HAP-1 (cell line): ENCODE results near the gene CEBPG.

Experiments
- DNase-seq, 2 experiments: peaks; one replicate each; pipeline ENCODE4 v3.0.0-alpha.2; 2016 to 2020; ENCODE audit warnings: low spot score in 2 of 2
- H3K27me3 ChIP-seq: fragments of 250-450 bp; sonication (Bioruptor Pico); 2 replicates; pipeline ENCODE4 v1.5.1; 2020; ENCODE audit warnings: low read depth, mild to moderate bottlenecking, moderate library complexity
- H3K36me3 ChIP-seq: fragments of 250-450 bp; sonication (Bioruptor Pico); replicated peaks from 2 replicates; pipeline ENCODE4 v1.5.1; 2020; ENCODE audit warnings: mild to moderate bottlenecking
- H3K4me1 ChIP-seq: fragments of 250-450 bp; sonication (Bioruptor Pico); 2 replicates; pipeline ENCODE4 v1.5.1; 2020; ENCODE audit warnings: mild to moderate bottlenecking
- H3K4me3 ChIP-seq: fragments of 250-450 bp; sonication (Bioruptor Pico); 2 replicates; pipeline ENCODE4 v1.5.1; 2020; ENCODE audit warnings: mild to moderate bottlenecking, moderate library complexity
- H3K9me3 ChIP-seq: fragments of 250-450 bp; sonication (Bioruptor Pico); 2 replicates; pipeline ENCODE4 v1.5.1; 2020; ENCODE audit warnings: mild to moderate bottlenecking, moderate library complexity
- in situ Hi-C: fragments of 300-500 bp; cut with MboI; formaldehyde crosslinking; loops from 3 replicates; pipeline ENCODE4 v1.14.3; 2020; ENCODE audit warnings: low sequenced_read_pairs, inconsistent platforms, mixed read lengths

The CEBPG gene

DNA sequence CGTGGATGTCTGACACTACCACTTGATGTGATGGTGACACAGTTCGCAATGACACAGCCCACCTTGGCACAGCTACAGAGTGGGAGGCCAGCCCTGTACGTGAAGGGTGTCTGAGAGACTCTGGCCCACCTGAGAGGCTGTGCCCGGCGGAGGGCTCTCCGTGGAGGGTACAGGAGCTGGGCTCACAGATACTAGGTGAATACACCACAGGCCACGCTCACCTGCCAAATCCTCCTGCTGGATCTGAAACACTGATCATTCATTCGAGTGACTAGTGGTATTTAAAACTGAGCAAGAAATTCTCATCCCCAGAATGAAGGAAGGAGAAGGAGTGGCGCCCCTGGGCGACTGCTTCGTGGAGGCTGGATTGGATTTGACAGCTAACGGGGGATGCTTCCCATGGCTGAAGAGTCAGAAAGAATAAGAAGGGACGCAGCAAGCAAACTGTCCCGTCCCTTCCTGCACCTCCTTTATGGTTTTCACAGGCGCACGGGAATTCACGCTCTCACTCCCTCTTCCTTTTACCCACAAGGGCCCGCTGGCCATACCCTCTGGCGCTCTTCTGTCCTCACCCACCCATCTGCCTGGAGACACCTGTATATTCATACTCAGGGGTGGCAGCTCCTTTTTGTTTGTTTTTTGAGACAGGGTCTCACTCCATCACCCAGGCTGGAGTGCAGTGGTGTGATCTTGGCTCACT lies 25.0 kb downstream of the CEBPG start:
- no peaks in the 10 kb centered on the region for H3K4me1 ChIP-seq
- H3K36me3 ChIP-seq = no peaks in the 10 kb centered on the region
- DNase-seq = no peak
- no peaks in the 10 kb centered on the region for H3K9me3 ChIP-seq
- in situ Hi-C loops = no loop called here
- H3K27me3 ChIP-seq = no peaks in the 10 kb centered on the region
- H3K4me3 ChIP-seq = no peak overlapping the region

DNA sequence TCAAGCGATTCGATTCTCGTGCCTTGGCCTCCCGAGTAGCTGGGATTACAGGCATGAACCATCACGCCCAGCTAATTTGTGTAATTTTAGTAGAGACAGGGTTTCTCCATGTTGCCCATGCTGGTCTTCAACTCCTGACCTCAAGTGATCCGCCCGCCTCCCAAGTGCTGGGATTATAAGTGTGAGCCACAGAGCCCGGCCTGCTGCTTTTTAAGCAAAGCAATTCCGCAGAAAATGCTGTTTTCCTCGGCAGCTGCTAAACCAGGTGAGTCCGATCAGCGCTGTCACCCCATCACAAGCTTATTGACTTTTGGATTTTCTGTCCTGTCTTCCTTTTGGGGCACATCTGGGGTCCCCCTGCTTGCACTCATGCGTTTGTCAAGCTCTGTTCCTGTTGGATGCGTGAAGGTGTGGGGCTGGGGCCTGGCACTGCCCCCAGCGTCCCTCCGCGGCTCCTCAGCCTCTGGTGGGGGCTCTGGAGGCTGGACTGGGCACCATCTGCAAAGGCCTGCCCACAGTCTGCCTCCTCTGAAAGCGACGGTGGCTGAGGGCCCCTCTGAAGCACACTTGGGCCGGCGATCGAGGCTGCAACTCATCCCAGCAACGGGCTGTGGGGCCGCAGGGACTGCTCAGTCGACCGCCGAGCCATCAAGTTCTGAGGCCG lies 25.7 kb downstream of the CEBPG start:
- Histone ChIP-seq H3K4me3 (no peak overlapping the region), H3K36me3 (no peaks in the 10 kb centered on the region), H3K9me3 (no peaks in the 10 kb centered on the region), H3K27me3 (no peaks in the 10 kb centered on the region), H3K4me1 (no peaks in the 10 kb centered on the region)
- in situ Hi-C loops = no loop called here
- no peak for DNase-seq

GRCh38 chr19:33399745-33400681 lies 26.5 kb downstream of the CEBPG start:
- Histone ChIP-seq H3K4me3 (no peak overlapping the region), H3K27me3 (no peaks in the 10 kb centered on the region), H3K4me1 (no peaks in the 10 kb centered on the region), H3K36me3 (no peaks in the 10 kb centered on the region), H3K9me3 (no peaks in the 10 kb centered on the region)
- in situ Hi-C loops = no loop called here
- DNase-seq = no peak

DNA sequence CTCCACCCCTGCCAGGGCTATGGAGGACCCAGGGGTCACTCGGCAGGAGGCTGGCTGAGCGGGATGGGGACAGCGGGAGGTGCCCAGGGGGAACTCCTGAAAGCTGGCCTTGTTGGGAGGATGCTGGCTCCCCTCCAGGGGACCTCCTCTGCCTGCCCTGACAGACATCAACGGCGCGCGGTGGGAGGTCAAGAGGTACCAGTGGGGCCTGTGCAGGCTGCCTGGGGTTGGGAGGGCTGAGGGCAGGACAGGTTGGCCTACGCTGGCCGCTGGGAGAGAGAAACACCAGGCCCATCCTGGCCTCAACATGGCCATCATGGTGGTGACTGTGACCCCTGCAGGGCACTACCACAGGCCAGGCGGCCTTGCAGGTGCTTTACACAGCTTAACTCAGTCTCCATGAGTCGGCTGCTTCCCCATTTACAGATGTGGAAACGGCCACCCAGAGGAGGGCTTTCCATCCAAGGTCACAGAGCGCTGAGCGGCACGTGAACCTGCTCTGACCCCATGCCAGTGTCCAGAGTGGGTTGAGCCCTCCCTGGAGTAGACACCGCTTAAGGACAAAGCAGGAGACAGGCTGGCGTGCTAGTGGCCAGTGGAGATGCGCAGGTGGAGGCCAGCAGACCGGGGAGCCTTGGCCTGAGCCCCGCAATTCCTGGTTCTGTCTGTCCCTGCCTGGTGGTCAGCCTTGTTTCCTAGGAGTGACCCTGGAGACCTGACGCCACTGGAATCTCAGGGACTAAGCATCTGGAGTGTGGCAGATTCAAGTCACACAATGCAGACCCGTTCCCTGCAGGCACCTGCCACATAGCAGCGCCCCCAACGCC lies 27.6 kb downstream of the CEBPG start:
- no peaks in the 10 kb centered on the region for H3K4me1 ChIP-seq
- no peaks in the 10 kb centered on the region for H3K27me3 ChIP-seq
- in situ Hi-C loops = no loop called here
- no peaks in the 10 kb centered on the region for H3K36me3 ChIP-seq
- DNase-seq = no peak
- H3K9me3 ChIP-seq = no peaks in the 10 kb centered on the region
- H3K4me3 ChIP-seq = no peak overlapping the region

- DNase-seq = no peak
- Histone ChIP-seq H3K27me3 (no peaks in the 10 kb centered on the region), H3K36me3 (no peaks in the 10 kb centered on the region), H3K4me3 (no peak overlapping the region), H3K9me3 (no peaks in the 10 kb centered on the region), H3K4me1 (no peaks in the 10 kb centered on the region)
- in situ Hi-C loops = no loop called here
Measured at GRCh38 chr19:33401683-33402420, 28.3 kb downstream of the CEBPG start.

GRCh38 chr19:33402421-33403220 lies 29.1 kb downstream of the CEBPG start:
- Histone ChIP-seq H3K27me3 (no peaks in the 10 kb centered on the region), H3K4me3 (no peak overlapping the region), H3K4me1 (no peaks in the 10 kb centered on the region), H3K36me3 (no peaks in the 10 kb centered on the region), H3K9me3 (no peaks in the 10 kb centered on the region)
- no peak for DNase-seq
- in situ Hi-C loops = no loop called here

DNA sequence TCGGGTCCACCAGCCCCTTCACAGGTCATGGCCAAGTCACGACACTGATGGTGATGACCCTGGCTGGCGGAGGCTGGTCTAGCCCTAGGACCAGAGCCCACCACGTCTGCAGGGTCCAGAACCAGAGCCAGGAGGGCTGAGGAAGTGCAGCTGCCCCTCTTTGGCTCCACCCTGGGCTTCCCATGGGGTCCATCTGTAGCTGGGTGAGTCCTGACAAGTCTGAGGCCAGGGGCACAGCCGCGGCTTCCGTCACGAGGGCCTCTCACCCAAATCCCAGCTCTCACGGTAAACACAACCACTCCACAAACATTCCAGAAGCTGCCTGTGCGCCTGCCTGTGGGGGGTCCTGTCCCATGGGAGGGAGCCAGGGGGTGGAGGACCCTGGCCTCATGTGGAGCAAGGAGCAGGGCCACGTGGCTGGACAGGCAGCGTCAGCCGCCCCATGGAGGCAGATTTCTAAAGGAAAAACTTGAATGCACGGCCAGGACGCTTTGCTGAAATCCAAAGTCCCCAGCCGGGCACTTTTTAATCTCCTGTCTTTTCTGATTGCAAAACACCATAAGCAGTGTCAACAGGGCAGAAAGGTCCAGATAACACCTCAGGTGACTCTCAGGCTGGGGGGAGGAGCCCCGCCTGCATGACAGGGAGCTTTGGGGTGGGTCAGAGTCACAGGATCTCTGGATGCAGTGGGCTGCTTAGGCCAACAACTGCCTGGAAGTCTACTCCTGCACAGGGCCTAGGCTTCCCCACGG lies 29.9 kb downstream of the CEBPG start:
- in situ Hi-C loops = no loop called here
- no peaks in the 10 kb centered on the region for H3K4me1 ChIP-seq
- no peaks in the 10 kb centered on the region for H3K27me3 ChIP-seq
- no peak for DNase-seq
- H3K4me3 ChIP-seq = no peak overlapping the region
- no peaks in the 10 kb centered on the region for H3K9me3 ChIP-seq
- H3K36me3 ChIP-seq = no peaks in the 10 kb centered on the region

- no peaks in the 10 kb centered on the region for H3K27me3 ChIP-seq
- H3K36me3 ChIP-seq = no peaks in the 10 kb centered on the region
- in situ Hi-C loops = no loop called here
- no peaks in the 10 kb centered on the region for H3K9me3 ChIP-seq
- no peaks in the 10 kb centered on the region for H3K4me1 ChIP-seq
- no peak for DNase-seq
- no peak overlapping the region for H3K4me3 ChIP-seq
Measured at GRCh38 chr19:33403973-33404304, 30.4 kb downstream of the CEBPG start.

DNA sequence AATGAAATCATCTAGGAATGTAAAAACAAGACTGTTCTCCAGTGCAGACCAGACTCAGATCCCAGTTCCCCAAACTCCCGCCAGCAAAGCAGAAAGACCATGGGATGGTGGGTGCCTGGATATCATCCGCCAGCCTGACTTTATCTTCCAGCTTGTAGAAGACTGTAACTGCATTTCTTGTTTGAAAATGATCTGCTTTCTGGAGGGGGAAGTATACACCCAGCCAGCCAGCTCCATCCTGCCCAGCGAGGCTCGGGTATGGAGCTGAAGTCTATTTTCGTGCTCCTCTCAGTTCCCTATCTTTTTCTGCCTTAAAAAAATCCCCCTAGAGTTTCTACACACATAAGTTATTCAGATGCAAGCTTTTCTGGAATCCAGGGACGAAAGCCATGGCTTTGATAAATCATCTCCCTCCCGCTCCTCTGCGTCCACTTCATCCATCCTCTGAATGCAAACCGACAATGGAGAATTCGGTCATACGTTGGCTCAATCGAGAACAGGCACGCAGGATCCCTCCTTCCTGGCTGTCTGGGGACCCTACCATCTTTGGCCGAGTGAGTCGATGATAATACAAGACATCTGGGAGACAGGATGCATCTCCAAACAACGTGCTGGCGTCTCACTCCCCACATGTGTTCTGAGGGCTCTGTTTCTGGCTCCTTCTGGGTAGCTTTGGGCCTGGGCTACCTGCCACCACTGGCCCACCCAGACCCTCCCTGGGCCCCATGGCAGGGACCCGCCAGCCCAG lies 31.2 kb downstream of the CEBPG start:
- in situ Hi-C loops = loop anchor here (5.0 kb wide), 1 partner anchor 167 kb away; no protein-coding TSS in a partner anchor
- Histone ChIP-seq H3K9me3 (no peaks in the 10 kb centered on the region), H3K27me3 (no peaks in the 10 kb centered on the region), H3K36me3 (no peaks in the 10 kb centered on the region), H3K4me1 (no peaks in the 10 kb centered on the region), H3K4me3 (no peak overlapping the region)
- DNase-seq = no peak

- H3K27me3 ChIP-seq = no peaks in the 10 kb centered on the region
- H3K9me3 ChIP-seq = no peaks in the 10 kb centered on the region
- in situ Hi-C loops = loop anchor here (5.0 kb wide), 1 partner anchor 168 kb away; no protein-coding TSS in a partner anchor
- H3K4me1 ChIP-seq = no peaks in the 10 kb centered on the region
- DNase-seq = no peak
- no peak overlapping the region for H3K4me3 ChIP-seq
- no peaks in the 10 kb centered on the region for H3K36me3 ChIP-seq
Measured at GRCh38 chr19:33405254-33405552, 31.7 kb downstream of the CEBPG start.

DNA sequence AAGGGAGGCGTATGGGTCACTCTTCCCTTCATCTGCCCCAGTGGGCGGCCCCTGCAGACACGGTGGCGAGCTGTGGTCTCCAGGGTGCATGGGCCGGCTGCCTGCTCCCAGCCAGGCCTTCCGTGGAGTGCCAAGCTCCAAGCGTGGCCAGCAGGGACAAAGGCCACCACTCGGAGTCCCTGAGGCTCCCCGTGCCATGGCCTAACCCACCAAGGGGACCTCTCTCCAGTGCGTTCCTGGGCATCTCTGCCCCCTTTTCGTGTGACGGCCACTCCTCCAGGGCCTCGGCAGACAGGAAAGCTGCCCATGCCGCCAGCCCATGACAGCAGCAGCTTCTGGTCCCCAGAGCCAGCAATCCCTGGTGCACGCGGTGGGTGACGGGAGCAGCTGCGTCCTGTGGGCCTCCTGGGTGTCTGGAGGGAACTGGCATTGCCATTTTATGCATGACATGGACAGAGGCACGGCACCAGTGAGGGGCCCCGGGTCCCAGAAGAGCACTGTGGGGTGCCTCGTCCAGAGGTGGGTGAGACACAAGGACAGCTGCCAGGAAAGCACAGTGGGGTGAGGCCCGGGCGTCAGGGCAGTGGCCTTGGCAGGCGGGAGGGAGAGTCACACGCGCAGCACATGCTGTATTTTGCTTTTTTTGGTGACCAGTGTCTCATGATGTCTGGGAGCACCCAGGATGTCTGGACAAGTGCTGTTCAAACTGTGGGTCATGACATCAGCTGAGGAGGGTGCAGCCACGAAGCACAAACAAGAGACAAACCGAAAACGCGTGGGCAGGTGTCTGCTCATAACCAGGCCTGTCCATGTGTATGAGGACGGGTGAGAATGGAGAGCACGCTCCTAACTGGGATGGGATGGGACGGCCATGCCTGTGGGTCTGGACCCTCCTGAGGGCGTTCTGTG lies 32.3 kb downstream of the CEBPG start:
- H3K4me3 ChIP-seq = no peak overlapping the region
- in situ Hi-C loops = loop anchor here (5.0 kb wide), 1 partner anchor 169 kb away; no protein-coding TSS in a partner anchor
- DNase-seq = no peak

More for the DNA sequence above, 32.3 kb downstream of the CEBPG start:
- H3K9me3 ChIP-seq = no peaks in the 10 kb centered on the region
- H3K4me1 ChIP-seq = no peaks in the 10 kb centered on the region
- H3K27me3 ChIP-seq = no peaks in the 10 kb centered on the region
- H3K36me3 ChIP-seq = no peaks in the 10 kb centered on the region
